SK-MEL-5 (cell line): Measurements from ENCODE around the gene WDFY2. TPM values are rescaled to one million over a fixed set of nuclear protein-coding genes. Genes with fewer than 3 reads are reported as not detected.
"Not testable (repeated sequence)": the region's sequence is repeated elsewhere in the genome, so short reads cannot be mapped to it uniquely, and the experiment has no call there.

Experiments used
- DNase-seq: peaks from one replicate; pipeline ENCODE4 v3.0.0-alpha.2; 2016; ENCODE audit warnings: low read depth, low spot score
- in situ Hi-C: cut with HindIII; loops from 2 replicates; pipeline ENCODE4 v1.10.0; 2016; ENCODE audit warnings: low sequenced_read_pairs, high pct_unique_total_duplicates, low pct_unique_long_range_greater_than_20kb
- total RNA-seq: library from RNA; depleted of rRNA; stranded (reverse); fragments of >200 nt; shearing (Covaris generic); gene quantifications from 2 replicates; pipeline ENCODE4 v1.2.3, GENCODE V29; 2014

WDFY2 gene
- total RNA-seq, 1 experiment from 2014 or later, result 1.9 TPM

DNA sequence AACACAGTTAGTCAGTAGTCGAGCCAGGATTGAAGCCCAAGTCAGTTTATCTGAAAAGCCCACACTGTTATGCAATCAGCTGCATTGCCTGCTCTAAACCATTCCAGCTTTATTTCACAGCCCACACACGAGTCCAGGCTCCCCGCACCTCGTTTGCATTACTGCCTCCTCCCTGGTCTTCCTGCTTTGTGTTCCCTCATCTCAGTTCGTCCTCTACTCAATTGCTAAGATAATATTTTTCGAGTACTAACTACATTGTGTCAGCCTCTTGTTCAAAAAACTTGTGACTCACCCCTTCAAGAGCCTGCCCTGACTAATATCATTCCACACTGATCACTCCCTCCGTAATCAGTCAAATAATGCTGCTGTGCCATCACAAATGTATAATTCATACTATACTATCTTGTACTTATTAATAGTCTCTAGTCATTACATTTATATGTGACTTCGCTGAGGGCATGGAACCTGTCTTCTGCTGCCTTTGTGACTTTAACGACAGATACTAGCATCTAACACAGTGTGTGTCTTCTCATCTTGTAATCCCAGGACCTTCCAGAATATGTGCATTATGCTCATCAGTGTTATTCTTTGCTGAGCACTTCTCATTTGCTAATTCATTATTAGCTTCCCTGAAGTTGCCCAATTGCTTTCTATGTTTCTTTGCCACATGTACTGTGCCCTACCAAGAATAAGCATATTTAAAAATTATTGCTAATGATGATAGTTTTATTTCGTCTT lies 26.2 kb upstream of the WDFY2 start:
- no peak for DNase-seq
- in situ Hi-C loops, result no loop called here

GRCh38 chr13:51559946-51560735 lies 24.1 kb upstream of the WDFY2 start:
- no peak for DNase-seq

DNA sequence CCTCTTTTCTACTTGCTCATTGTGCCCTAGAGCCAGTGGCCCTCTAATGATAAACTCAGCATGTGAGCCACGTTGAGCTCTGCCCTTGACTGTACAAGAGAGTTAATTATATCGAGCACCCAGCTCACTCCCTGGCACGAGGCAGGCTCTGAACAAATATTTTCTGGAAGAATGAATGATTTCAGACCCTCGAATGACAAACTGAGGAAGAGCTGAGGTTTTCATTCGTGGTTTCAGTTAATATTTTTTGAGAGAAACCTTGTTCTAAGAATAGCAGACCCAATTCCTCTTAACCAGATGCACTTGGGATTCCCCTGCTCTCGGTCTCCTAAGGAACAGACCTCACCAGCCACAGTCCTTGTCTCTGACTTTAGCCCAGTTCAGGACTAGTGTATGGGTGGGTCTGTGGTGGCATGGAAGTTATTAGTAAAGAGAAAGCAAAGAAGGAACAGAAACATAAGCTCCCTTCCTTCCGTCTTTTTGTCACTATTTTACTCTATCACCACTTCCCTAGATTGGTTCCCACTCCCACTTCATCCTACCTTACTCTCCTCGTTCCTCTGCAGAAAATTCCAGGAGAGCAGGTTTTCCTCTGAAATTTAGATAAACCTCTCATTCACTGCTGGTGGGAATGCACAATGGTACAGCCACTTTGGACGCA lies 22.1 kb upstream of the WDFY2 start:
- DNase-seq, result no peak
- in situ Hi-C loops, result no loop called here

More at GRCh38 chr13:51559946-51560735, 24.1 kb upstream of the WDFY2 start:
- in situ Hi-C loops, result no loop called here

DNA sequence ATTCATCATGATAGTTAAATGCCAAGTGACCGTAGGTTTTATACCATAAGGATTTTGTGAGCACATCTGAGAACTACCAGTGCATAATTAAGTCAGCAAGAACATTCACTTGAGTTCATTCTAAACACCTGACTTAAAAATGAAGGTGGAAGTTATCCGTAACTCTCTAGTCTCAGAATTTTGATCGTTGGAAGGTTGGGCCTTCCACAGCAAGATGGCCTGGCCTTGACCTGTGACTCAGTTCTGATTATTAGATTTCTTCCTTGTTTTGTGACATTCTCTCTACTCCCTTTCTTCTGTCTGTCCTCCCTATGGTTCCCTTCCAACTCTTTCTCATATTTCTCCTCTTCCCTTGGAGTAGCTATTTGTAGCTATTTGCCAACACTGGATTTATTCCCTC lies 20.0 kb upstream of the WDFY2 start:
- in situ Hi-C loops, result no loop called here
- DNase-seq, result no peak

- in situ Hi-C loops, result no loop called here
- no peak for DNase-seq
Observed at GRCh38 chr13:51564671-51565070, 19.6 kb upstream of the WDFY2 start.

DNA sequence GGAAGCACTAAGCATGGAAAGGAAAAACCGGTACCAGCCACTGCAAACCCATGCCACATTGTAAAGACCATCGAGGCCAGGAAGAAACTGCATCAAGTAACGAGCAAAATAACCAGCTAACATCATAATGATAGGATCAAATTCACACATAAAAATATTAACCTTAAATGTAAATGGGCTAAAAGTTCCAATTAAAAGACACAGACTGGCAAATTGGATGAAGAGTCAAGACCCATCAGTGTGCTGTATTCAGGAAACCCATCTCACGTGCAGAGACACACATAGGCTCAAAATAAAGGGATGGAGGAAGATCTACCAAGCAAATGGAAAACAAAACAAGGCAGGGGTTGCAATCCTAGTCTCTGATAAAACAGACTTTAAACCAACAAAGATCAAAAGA lies 15.3 kb upstream of the WDFY2 start:
- DNase-seq, in situ Hi-C loops: not testable (repeated sequence)

DNA sequence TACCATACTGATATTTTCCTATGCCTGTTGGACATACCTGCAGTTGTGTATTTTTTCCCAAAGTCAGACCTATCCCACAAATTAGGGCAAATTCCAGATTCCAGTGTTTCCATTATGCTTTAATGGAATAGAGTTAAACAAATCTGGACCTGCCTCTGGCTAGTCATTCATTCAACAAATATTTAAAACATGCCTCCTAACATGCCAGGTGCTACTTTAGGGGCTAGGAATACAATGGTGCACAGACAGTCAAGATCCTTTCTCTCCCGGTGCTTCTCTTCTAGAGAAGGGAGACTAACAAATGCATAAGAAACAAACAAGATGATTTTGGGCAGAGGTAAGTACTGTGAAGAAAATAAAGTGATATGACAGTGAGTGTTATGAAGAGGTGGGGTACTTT lies 7.5 kb upstream of the WDFY2 start:
- in situ Hi-C loops, result no loop called here
- DNase-seq, result no peak

DNA sequence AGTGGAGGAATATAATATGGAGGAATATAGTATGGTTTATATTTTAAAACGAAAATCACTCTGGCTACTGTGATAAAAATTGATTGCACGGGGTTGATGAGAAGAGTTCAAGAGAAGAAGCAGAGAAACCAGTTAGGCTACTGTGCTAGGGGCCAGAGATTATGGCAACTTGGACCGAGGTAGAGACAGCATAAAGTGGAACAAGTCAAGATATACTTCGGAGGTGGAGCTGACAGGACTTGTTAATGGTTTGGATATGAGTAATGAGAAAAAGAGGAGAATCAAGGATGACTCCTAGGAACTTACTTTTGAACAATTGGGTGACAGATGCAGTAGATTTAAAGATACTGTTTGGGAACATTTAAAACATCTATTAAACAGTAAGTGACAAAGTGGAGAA lies 6.6 kb upstream of the WDFY2 start:
- in situ Hi-C loops, result no loop called here
- no peak for DNase-seq

DNA sequence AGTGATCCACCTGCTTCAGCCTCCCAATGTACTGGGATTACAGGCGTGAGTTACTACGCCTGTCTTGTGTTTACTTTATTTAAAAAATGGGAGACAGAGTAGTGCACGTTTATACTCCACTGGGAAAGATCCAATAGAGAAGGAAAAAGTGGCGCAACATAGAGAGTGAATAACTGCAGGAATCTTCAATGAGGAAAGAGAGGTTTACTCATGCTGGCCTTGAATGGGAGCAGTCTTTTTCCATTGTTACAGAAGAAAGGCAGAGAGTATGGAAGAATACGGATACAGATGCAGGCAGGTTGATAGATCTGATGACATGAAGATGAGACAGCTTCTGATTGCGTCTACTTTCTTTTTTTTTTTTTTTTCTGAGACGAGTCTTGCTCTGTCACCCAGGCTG lies 4.6 kb upstream of the WDFY2 start:
- no peak for DNase-seq
- in situ Hi-C loops, result no loop called here

- no peak for DNase-seq
- in situ Hi-C loops, result no loop called here
Observed at GRCh38 chr13:51581148-51581820, 3.0 kb upstream of the WDFY2 start.

DNA sequence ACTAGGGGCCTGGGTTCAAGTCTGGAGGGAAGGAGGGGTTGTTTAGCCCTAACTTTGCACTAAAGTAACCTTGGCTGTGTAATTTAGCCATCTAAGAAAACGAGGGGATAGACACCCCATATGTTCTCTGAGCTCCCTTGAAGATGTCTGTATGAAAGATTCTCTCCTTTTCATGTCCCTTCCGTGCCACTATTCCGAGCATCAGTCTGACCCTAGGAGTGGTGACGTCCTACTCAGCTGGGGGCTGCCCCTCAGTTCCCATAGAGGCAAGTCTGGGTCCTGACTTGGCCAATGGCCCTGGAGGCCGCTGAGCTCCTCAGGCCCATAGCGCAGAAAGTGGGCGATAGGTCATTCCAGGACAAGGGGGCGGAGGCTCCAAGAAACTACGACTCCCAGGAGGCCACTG lies 790 bp upstream of the WDFY2 start:
- no peak for DNase-seq
- in situ Hi-C loops, result no loop called here

GRCh38 chr13:51584731-51585672 lies 740 bp downstream of the WDFY2 start:
- DNase-seq, result peak; percentile 49
- in situ Hi-C loops, result no loop called here

- DNase-seq, result peak; percentile 21
- in situ Hi-C loops, result no loop called here
Observed at GRCh38 chr13:51585696-51586095, 1.4 kb downstream of the WDFY2 start.

DNA sequence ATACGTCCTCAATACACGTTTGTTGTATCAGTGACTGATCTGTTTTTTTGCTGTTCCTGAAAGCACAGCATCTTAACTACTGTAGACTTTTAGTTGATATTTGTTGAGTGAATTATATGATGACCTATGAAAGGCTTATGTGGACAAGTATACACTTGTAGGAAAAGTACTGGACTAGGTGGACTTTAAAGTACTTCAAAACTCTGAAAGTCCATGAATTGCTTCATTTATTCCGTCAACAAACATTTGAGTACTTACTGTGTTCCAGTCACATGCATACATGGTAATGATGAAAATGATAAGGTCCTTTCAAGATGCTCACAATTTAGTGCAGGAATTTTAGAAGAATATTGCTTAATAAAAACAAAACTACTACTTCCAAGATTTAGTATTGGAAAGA lies 3.1 kb downstream of the WDFY2 start:
- in situ Hi-C loops, result no loop called here

GRCh38 chr13:51588406-51588949 lies 4.2 kb downstream of the WDFY2 start:
- DNase-seq, result no peak
- in situ Hi-C loops, result no loop called here

More for the DNA sequence above, 3.1 kb downstream of the WDFY2 start:
- no peak for DNase-seq

- in situ Hi-C loops, result loop anchor here (10.0 kb wide), 1 partner anchor 125 kb away; no protein-coding TSS in a partner anchor
Observed at GRCh38 chr13:51589793-51590192, 5.5 kb downstream of the WDFY2 start.

More at GRCh38 chr13:51589793-51590192, 5.5 kb downstream of the WDFY2 start:
- DNase-seq, result peak; percentile 54
